ENCODE measurements around the gene PABPN1L. TPM values are rescaled to one million over a fixed set of nuclear protein-coding genes. Genes with fewer than 3 reads are reported as not detected.

Gene PABPN1L
- total and polyA plus RNA-seq, 2 donors from 2014 or later: not detected

DNA sequence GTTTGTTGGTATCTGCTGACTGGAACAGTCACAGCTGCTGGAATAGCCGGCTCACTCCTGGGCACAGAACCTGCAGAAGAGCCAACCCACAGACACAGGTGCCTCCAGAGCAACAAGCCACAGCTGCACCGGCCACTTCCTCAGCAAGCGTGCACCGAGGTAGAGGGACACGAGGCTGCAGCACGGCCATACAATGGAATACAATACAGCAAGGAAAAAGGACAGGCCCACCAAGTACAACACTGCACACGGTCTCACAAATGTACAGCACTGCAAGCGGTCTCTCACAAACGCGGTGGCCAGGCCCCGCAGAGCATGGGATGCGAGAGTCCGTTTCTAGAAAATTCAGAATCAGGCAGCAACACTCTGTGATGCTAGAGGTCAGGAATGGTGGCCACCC lies 47.4 kb upstream of the PABPN1L start:
- DNase-seq (no peak), FAIRE-seq (no peak)
- intact Hi-C loops (cut with DNase I): no loop called here
- H3K27ac ChIP-seq (ENCODE audit: low read depth in 2 of 2, low read length in 2 of 2): no peak overlapping the region
- no peaks in the 10 kb centered on the region for H3K36me3 ChIP-seq (ENCODE audit: control insufficient read depth in 2 of 3, insufficient read depth in 3 of 3, low read length in 3 of 3)
- H3K9me3 ChIP-seq (ENCODE audit: control insufficient read depth in 2 of 3, insufficient read depth in 1 of 3, low read length in 3 of 3): no peaks in the 10 kb centered on the region
- H3K9ac ChIP-seq (ENCODE audit: low read length in 3 of 3): no peak overlapping the region
- H3K27me3 ChIP-seq (ENCODE audit: control insufficient read depth, insufficient read depth, low read length): no peaks in the 10 kb centered on the region
- no peak for TF ChIP-seq CTCF (IDR thresholded peaks at IDR 0.05; ENCODE audit: borderline replicate concordance, extremely low read depth, insufficient read depth)
- no peak overlapping the region for H3K4me3 ChIP-seq (ENCODE audit: low read length in 3 of 3)
- no peaks in the 10 kb centered on the region for H3K4me1 ChIP-seq (ENCODE audit: control insufficient read depth in 2 of 3, insufficient read depth in 2 of 3, low read depth in 1 of 3, low read length in 3 of 3)

- H3K4me3 ChIP-seq (ENCODE audit: low read length in 3 of 3): no peak overlapping the region
- no peak overlapping the region for H3K9ac ChIP-seq (ENCODE audit: low read length in 3 of 3)
- no peak for FAIRE-seq
- no peaks in the 10 kb centered on the region for H3K27me3 ChIP-seq (ENCODE audit: control insufficient read depth, insufficient read depth, low read length)
- no peaks in the 10 kb centered on the region for H3K9me3 ChIP-seq (ENCODE audit: control insufficient read depth in 2 of 3, insufficient read depth in 1 of 3, low read length in 3 of 3)
- no peaks in the 10 kb centered on the region for H3K36me3 ChIP-seq (ENCODE audit: control insufficient read depth in 2 of 3, insufficient read depth in 3 of 3, low read length in 3 of 3)
- H3K4me1 ChIP-seq (ENCODE audit: control insufficient read depth in 2 of 3, insufficient read depth in 2 of 3, low read depth in 1 of 3, low read length in 3 of 3): no peaks in the 10 kb centered on the region
- no peak overlapping the region for H3K27ac ChIP-seq (ENCODE audit: low read depth in 2 of 2, low read length in 2 of 2)
- no peak for DNase-seq
- TF ChIP-seq CTCF (IDR thresholded peaks at IDR 0.05; ENCODE audit: borderline replicate concordance, extremely low read depth, insufficient read depth): no peak
- intact Hi-C loops (cut with DNase I): no loop called here
Measured at GRCh38 chr16:88913001-88913612, 46.6 kb upstream of the PABPN1L start.

DNA sequence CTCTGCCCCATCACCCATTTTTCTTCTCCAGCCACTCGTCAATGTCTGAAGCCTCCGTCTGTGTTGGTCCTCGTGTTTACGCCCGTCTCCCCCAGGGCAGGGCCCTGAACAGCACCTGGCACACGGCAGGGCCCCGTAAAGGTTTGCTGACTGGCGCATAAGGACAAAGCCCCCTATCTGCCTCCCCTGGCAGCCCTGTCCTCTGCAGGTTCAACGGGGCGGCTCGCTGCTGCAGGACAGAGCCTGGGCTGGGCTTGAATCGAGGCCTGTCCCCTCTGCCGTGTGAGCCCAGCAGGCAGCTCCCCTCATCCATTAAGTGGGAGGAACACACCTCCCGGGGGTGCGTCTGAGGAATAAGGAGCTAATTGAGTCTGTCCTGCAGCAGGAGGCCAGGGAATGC lies 46.1 kb upstream of the PABPN1L start:
- H3K9me3 ChIP-seq (ENCODE audit: control insufficient read depth in 2 of 3, insufficient read depth in 1 of 3, low read length in 3 of 3): no peaks in the 10 kb centered on the region
- H3K4me3 ChIP-seq (ENCODE audit: low read length in 3 of 3): no peak overlapping the region
- no peaks in the 10 kb centered on the region for H3K36me3 ChIP-seq (ENCODE audit: control insufficient read depth in 2 of 3, insufficient read depth in 3 of 3, low read length in 3 of 3)
- no peaks in the 10 kb centered on the region for H3K27me3 ChIP-seq (ENCODE audit: control insufficient read depth, insufficient read depth, low read length)
- H3K9ac ChIP-seq (ENCODE audit: low read length in 3 of 3): no peak overlapping the region
- intact Hi-C loops (cut with DNase I): no loop called here
- DNase-seq: no peak
- H3K27ac ChIP-seq (ENCODE audit: low read depth in 2 of 2, low read length in 2 of 2): no peak overlapping the region
- no peak for TF ChIP-seq CTCF (IDR thresholded peaks at IDR 0.05; ENCODE audit: borderline replicate concordance, extremely low read depth, insufficient read depth)
- no peak for FAIRE-seq
- no peaks in the 10 kb centered on the region for H3K4me1 ChIP-seq (ENCODE audit: control insufficient read depth in 2 of 3, insufficient read depth in 2 of 3, low read depth in 1 of 3, low read length in 3 of 3)

DNA sequence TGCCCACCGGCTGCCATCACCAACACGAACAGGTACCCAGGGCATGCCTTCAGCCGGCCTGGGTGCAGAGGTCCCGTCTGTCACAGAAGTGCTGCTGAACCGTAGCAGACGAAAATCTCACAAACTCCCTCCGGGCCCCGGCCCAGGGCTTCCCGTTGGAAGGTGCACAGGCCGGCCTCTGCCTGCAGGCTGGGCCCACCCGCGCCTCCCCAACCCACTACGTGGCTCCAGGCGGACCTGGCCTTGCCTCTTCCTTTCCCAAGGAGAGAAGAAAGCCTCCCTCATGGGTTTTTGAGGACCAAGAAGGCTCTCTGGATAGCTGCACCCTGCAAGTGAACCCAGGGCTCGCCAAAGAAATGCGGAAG lies 45.5 kb upstream of the PABPN1L start:
- H3K9ac ChIP-seq (ENCODE audit: low read length in 3 of 3): no peak overlapping the region
- no peaks in the 10 kb centered on the region for H3K27me3 ChIP-seq (ENCODE audit: control insufficient read depth, insufficient read depth, low read length)
- intact Hi-C loops (cut with DNase I): no loop called here
- FAIRE-seq (no peak), DNase-seq (no peak)
- H3K27ac ChIP-seq (ENCODE audit: low read depth in 2 of 2, low read length in 2 of 2): no peak overlapping the region
- no peaks in the 10 kb centered on the region for H3K36me3 ChIP-seq (ENCODE audit: control insufficient read depth in 2 of 3, insufficient read depth in 3 of 3, low read length in 3 of 3)
- TF ChIP-seq CTCF (IDR thresholded peaks at IDR 0.05; ENCODE audit: borderline replicate concordance, extremely low read depth, insufficient read depth): no peak
- H3K9me3 ChIP-seq (ENCODE audit: control insufficient read depth in 2 of 3, insufficient read depth in 1 of 3, low read length in 3 of 3): no peaks in the 10 kb centered on the region
- no peak overlapping the region for H3K4me3 ChIP-seq (ENCODE audit: low read length in 3 of 3)
- H3K4me1 ChIP-seq (ENCODE audit: control insufficient read depth in 2 of 3, insufficient read depth in 2 of 3, low read depth in 1 of 3, low read length in 3 of 3): no peaks in the 10 kb centered on the region
